Sigmoid colon (tissue), 7 donors: ENCODE results near the gene BBS1. TPM values are rescaled to one million over a fixed set of nuclear protein-coding genes. Genes with fewer than 3 reads are reported as not detected.

Experiments
- DNase-seq: peaks from one replicate; pipeline ENCODE4 v3.0.0-alpha.2; 2019
- H3K27ac ChIP-seq, 4 donors: fragments of 200-600 bp; sonication (generic); one replicate each; pipeline ENCODE4 v1.5.1; 2016 to 2019; ENCODE audit warnings: mild to moderate bottlenecking in 1 of 4
- H3K27me3 ChIP-seq, 3 donors: fragments of 200-600 bp; sonication (generic); one replicate each; pipeline ENCODE4 v1.5.1; 2019; ENCODE audit warnings: mild to moderate bottlenecking in 1 of 3
- H3K36me3 ChIP-seq, 4 donors: fragments of 200-600 bp; sonication (generic); one replicate each; pipeline ENCODE4 v1.5.1; 2016 to 2019
- H3K4me1 ChIP-seq, 4 donors: fragments of 200-600 bp; sonication (generic); one replicate each; pipeline ENCODE4 v1.5.1; 2017 to 2019
- H3K4me3 ChIP-seq, 4 donors: fragments of 200-600 bp; sonication (generic); one replicate each; pipeline ENCODE4 v1.5.1; 2017 to 2019; ENCODE audit warnings: mild to moderate bottlenecking in 2 of 4, moderate library complexity in 1 of 4
- H3K9me3 ChIP-seq, 4 donors: fragments of 200-600 bp in 3 of 4; sonication (generic) in 3 of 4; one replicate each; pipeline versions ENCODE4 v1.5.1 to v1.6.1; 2013 to 2019
- EP300 ChIP-seq, 4 donors: sonication (generic); formaldehyde crosslinking; IDR thresholded peaks; one replicate each; pipeline ENCODE4 v1.6.1; 2017; ENCODE audit warnings: antibody characterized with exemption in 4 of 4
- POLR2A ChIP-seq, 2 donors: fragments of 450-650 bp; IDR thresholded peaks; one replicate each; pipeline ENCODE4 v1.6.1; 2016; ENCODE audit warnings: antibody characterized with exemption in 2 of 2, mild to moderate bottlenecking in 2 of 2, moderate library complexity in 2 of 2
- POLR2AphosphoS5 ChIP-seq, 4 donors: sonication (generic); formaldehyde crosslinking; IDR thresholded peaks; one replicate each; pipeline ENCODE4 v1.6.1; 2017; ENCODE audit warnings: antibody characterized with exemption in 4 of 4
- WGBS, 2 donors: extraction: QIAGEN DNeasy Blood & Tissue Kit; methylation state at CpG; one replicate each; pipeline ENCODE4 v1.1.7; 2013; 5-methylcytosine and 5-hydroxymethylcytosine counted together
- intact Hi-C: fragments of 100-400 bp; cut with DNase I; formaldehyde crosslinking; loops from one replicate; pipeline ENCODE4 v1.15.1; 2023
- polyA plus RNA-seq, 3 donors: library from polyadenylated mRNA; stranded (reverse); fragments of 200-250 nt; gene quantifications; one replicate each; pipeline ENCODE4 v1.2.3, GENCODE V29; 2013
- total RNA-seq, 4 donors: library from RNA; depleted of rRNA; stranded (reverse); fragments of >200 nt; gene quantifications; one replicate each; pipeline ENCODE4 v1.1.0, GENCODE V29; 2016
- TF ChIP-seq, protein P1 (sequence below), 4 experiments: fragments of 450-650 bp in 3 of 4; fragments of 200-600 bp in 1 of 4; IDR thresholded peaks; one replicate each; pipeline ENCODE4 v1.5.1; 2016 to 2019; ENCODE audit warnings: antibody characterized with exemption in 4 of 4, mild to moderate bottlenecking in 3 of 4, moderate library complexity in 2 of 4
- donor health status: healthy with polysubstance abuse.
- donor health status: Bipolar disorder and iron deficiency.
- donor health status: healthy.

Gene BBS1
- total and polyA plus RNA-seq, 7 donors: 7.8 to 91.4 (median 50.2) TPM

DNA sequence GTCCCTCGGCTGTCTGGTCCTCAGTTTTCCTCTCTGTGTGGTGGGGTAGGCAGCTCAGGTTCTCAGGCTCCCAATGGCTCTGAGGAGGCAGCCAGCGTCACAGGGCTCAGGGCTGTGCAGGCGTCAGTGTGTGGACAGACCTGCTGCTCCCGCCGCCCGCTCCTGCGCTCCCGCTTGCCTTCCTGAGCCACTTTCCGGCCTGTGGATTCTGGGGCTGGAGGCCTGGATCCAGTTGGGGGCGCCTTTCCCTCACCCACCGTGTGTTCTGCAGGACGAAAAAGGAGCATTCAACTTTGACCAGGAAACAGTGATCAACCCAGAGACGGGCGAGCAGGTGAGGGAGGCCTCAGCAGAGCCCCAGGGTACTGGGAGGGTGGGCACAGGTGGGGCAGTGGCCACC, 15.5 kb upstream of the BBS1 start:
- Histone ChIP-seq H3K4me1 (no peaks in the 10 kb centered on the region), H3K9me3 (no peaks in the 10 kb centered on the region), H3K4me3 (no peak overlapping the region), H3K27me3 (no peaks in the 10 kb centered on the region), H3K27ac (no peak overlapping the region), H3K36me3 (peaks cover 0 to 61% (median 7%) of the 10 kb centered on the region in 4 donors)
- intact Hi-C loops: no loop called here
- whole genome bisulfite sequencing, 2 donors: 83 to 92% methylated on average over 14 of the region's 14 CpGs
- DNase-seq: no peak
- TF ChIP-seq, protein P1, sequence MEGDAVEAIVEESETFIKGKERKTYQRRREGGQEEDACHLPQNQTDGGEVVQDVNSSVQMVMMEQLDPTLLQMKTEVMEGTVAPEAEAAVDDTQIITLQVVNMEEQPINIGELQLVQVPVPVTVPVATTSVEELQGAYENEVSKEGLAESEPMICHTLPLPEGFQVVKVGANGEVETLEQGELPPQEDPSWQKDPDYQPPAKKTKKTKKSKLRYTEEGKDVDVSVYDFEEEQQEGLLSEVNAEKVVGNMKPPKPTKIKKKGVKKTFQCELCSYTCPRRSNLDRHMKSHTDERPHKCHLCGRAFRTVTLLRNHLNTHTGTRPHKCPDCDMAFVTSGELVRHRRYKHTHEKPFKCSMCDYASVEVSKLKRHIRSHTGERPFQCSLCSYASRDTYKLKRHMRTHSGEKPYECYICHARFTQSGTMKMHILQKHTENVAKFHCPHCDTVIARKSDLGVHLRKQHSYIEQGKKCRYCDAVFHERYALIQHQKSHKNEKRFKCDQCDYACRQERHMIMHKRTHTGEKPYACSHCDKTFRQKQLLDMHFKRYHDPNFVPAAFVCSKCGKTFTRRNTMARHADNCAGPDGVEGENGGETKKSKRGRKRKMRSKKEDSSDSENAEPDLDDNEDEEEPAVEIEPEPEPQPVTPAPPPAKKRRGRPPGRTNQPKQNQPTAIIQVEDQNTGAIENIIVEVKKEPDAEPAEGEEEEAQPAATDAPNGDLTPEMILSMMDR (IDR thresholded peaks at IDR 0.05): no peak
- TF ChIP-seq EP300 (IDR thresholded peaks at IDR 0.05) (no peak), POLR2AphosphoS5 (IDR thresholded peaks at IDR 0.05) (no peak), POLR2A (IDR thresholded peaks at IDR 0.05) (no peak)

- TF ChIP-seq, protein P1 (IDR thresholded peaks at IDR 0.05): no peak
- TF ChIP-seq EP300 (IDR thresholded peaks at IDR 0.05) (no peak), POLR2A (IDR thresholded peaks at IDR 0.05) (no peak)
- Histone ChIP-seq H3K9me3 (no peaks in the 10 kb centered on the region), H3K4me1 (no peaks in the 10 kb centered on the region), H3K27ac (no peak overlapping the region), H3K4me3 (no peak overlapping the region), H3K27me3 (no peaks in the 10 kb centered on the region), H3K36me3 (peaks cover 0 to 61% (median 7%) of the 10 kb centered on the region in 4 donors)
- intact Hi-C loops: no loop called here
- WGBS, 2 donors: 94 to 97% methylated on average over 17 of the region's 17 CpGs
- no peak for DNase-seq
These were observed 15.0 kb upstream of the BBS1 start for GRCh38 chr11:66495401-66495854.

- Histone ChIP-seq H3K27ac (no peak overlapping the region), H3K9me3 (no peaks in the 10 kb centered on the region), H3K36me3 (peaks cover 0 to 50% (median 7%) of the 10 kb centered on the region in 4 donors), H3K27me3 (no peaks in the 10 kb centered on the region), H3K4me1 (no peaks in the 10 kb centered on the region), H3K4me3 (no peak overlapping the region)
- intact Hi-C loops: no loop called here
- DNase-seq: no peak
- TF ChIP-seq EP300 (IDR thresholded peaks at IDR 0.05) (no peak), POLR2A (IDR thresholded peaks at IDR 0.05) (no peak), POLR2AphosphoS5 (IDR thresholded peaks at IDR 0.05) (no peak)
- TF ChIP-seq, protein P1 (IDR thresholded peaks at IDR 0.05): no peak
- WGBS, 2 donors: 97 to 98% methylated on average over 16 of the region's 16 CpGs
These were observed 13.2 kb upstream of the BBS1 start for GRCh38 chr11:66497206-66497605.

DNA sequence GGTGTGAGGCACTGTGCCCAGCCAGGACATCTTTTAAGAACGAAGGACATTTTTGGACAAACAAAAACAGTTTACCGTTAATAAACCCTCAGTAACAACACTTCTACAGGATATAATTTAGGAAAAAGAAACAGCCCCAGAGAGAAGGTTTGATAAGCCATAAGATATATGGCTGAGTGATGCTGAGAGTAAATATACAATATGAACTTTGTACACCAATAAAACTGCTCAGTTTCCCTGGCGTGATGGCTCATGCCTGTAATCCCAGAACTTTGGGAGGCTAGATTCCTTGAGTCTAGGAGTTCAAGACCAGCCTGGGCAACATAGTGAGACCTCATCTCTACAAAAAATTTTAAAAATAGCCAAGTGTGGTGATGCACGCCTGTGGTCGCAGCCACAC, 11.9 kb upstream of the BBS1 start:
- intact Hi-C loops: no loop called here
- Histone ChIP-seq H3K27me3 (no peaks in the 10 kb centered on the region), H3K9me3 (no peaks in the 10 kb centered on the region), H3K4me3 (no peak overlapping the region), H3K36me3 (peaks cover 0 to 42% (median 4%) of the 10 kb centered on the region in 4 donors), H3K4me1 (no peaks in the 10 kb centered on the region), H3K27ac (no peak overlapping the region)
- TF ChIP-seq, protein P1 (IDR thresholded peaks at IDR 0.05): no peak
- TF ChIP-seq POLR2A (IDR thresholded peaks at IDR 0.05) (no peak), POLR2AphosphoS5 (IDR thresholded peaks at IDR 0.05) (no peak), EP300 (IDR thresholded peaks at IDR 0.05) (no peak)
- 52 to 76% methylated on average over 5 of the region's 5 CpGs for WGBS, 2 donors
- DNase-seq: no peak

DNA sequence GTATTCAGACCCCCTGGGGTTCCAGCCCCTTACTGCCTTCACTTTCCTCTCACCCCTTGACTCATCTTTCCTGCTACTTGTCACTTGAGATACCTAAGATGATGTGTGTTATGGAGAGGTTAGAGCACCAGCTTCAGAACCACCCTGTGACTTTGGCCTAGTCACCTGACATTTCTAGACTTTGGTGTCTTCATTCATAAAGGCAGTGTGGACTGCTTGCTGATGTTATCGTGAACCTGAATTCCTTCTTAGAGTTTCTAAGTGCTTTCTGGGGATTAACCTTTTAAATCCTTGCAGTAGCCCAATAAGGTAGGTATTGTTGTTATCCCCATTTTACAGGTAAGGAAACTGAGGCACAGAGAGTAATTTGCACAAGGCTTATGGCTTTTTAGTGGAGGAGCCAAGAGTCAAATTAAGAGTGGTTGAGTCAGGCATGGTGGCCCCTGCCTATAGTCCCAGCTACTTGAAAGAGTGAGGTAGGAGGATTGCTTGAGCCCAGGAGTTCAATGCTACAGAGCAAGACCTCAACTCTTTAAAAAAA, 5.1 kb upstream of the BBS1 start:
- 75 to 98% methylated on average over 1 of the region's 1 CpG for whole genome bisulfite sequencing, 2 donors
- Histone ChIP-seq H3K27me3 (no peaks in the 10 kb centered on the region), H3K4me1 (peaks cover 0 to 4% (median 2%) of the 10 kb centered on the region in 4 donors), H3K4me3 (no peak overlapping the region), H3K36me3 (peaks cover 0 to 20% (median 6%) of the 10 kb centered on the region in 4 donors), H3K27ac (no peak overlapping the region), H3K9me3 (no peaks in the 10 kb centered on the region)
- no peak for DNase-seq
- intact Hi-C loops: no loop called here
- TF ChIP-seq, protein P1 (IDR thresholded peaks at IDR 0.05): no peak
- TF ChIP-seq POLR2A (IDR thresholded peaks at IDR 0.05) (no peak), POLR2AphosphoS5 (IDR thresholded peaks at IDR 0.05) (no peak), EP300 (IDR thresholded peaks at IDR 0.05) (no peak)
